WTC11 (cell line): ENCODE results near the gene ARHGAP26. TPM values are rescaled to one million over a fixed set of nuclear protein-coding genes. Genes with fewer than 3 reads are reported as not detected.

Experiments
- ATAC-seq: fragments of 200-7000 bp; cut with Tn5 transposase; 2 replicates; pipeline ENCODE4 v1.10.0; 2021; ENCODE audit warnings: mild to moderate bottlenecking, moderate library complexity
- CTCF ChIA-PET: fragments of 300-600 bp; sonication (Branson Sonifier 250); formaldehyde crosslinking; loops from one replicate; lab custom pipeline; 2021; ENCODE audit warnings: antibody characterized with exemption; lab: Charles Lee
- POLR2A ChIA-PET: fragments of 350-600 bp; sonication (Branson Sonifier 250); formaldehyde crosslinking; loops from one replicate; lab custom pipeline; 2021; ENCODE audit warnings: antibody characterized with exemption; lab: Charles Lee
- DNase-seq: peaks from one replicate; pipeline ENCODE4 v3.0.0; 2021; ENCODE audit warnings: low spot score
- H3K27ac Mint-ChIP-seq: 2 replicates; pipeline ENCODE4 v1.8.0; 2021; ENCODE audit warnings: mixed read lengths
- H3K27me3 Mint-ChIP-seq: 2 replicates; pipeline ENCODE4 v1.8.0; 2021; ENCODE audit warnings: low read depth, mild to moderate bottlenecking, moderate library complexity, mixed read lengths
- H3K36me3 Mint-ChIP-seq: 2 replicates; pipeline ENCODE4 v1.8.0; 2021; ENCODE audit warnings: mixed read lengths
- H3K4me1 Mint-ChIP-seq: 2 replicates; pipeline ENCODE4 v1.8.0; 2022; ENCODE audit warnings: mixed read lengths
- H3K4me3 Mint-ChIP-seq: 2 replicates; pipeline ENCODE4 v1.8.0; 2021; ENCODE audit warnings: mild to moderate bottlenecking, moderate library complexity, mixed read lengths
- H3K9me3 Mint-ChIP-seq: 2 replicates; pipeline ENCODE4 v1.8.0; 2021; ENCODE audit warnings: mixed read lengths
- ATF1 ChIP-seq: sonication (generic); formaldehyde crosslinking; IDR thresholded peaks from 2 replicates; pipeline ENCODE4 v1.8.1; 2023; ENCODE audit warnings: mild to moderate bottlenecking, moderate library complexity, missing genetic modification reagents
- ATF2 ChIP-seq: sonication (generic); formaldehyde crosslinking; IDR thresholded peaks from 2 replicates; pipeline ENCODE4 v1.8.1; 2022; ENCODE audit warnings: low read depth, missing genetic modification reagents, borderline replicate concordance
- CREM ChIP-seq: sonication (generic); formaldehyde crosslinking; IDR thresholded peaks from 2 replicates; pipeline ENCODE4 v1.8.1; 2022; ENCODE audit warnings: mild to moderate bottlenecking, missing genetic modification reagents, moderate library complexity
- GABPB1 ChIP-seq: sonication (generic); formaldehyde crosslinking; IDR thresholded peaks from 2 replicates; pipeline ENCODE4 v1.8.1; 2023; ENCODE audit warnings: mild to moderate bottlenecking, missing genetic modification reagents
- JUN ChIP-seq: sonication (generic); formaldehyde crosslinking; IDR thresholded peaks from 2 replicates; pipeline ENCODE4 v1.8.0; 2023; ENCODE audit warnings: mild to moderate bottlenecking, missing genetic modification reagents
- MLX ChIP-seq: sonication (generic); formaldehyde crosslinking; IDR thresholded peaks from 2 replicates; pipeline ENCODE4 v1.8.1; 2023; ENCODE audit warnings: mild to moderate bottlenecking, missing genetic modification reagents, moderate library complexity
- MXD4 ChIP-seq: fragments of 250-450 bp; sonication (Bioruptor Pico); IDR thresholded peaks from 2 replicates; pipeline ENCODE4 v1.8.0; 2021; ENCODE audit warnings: mild to moderate bottlenecking, moderate library complexity, borderline replicate concordance
- NR1H2 ChIP-seq: sonication (generic); formaldehyde crosslinking; IDR thresholded peaks from 2 replicates; pipeline ENCODE4 v1.9.0; 2021; ENCODE audit warnings: mild to moderate bottlenecking, moderate library complexity, missing genetic modification reagents
- PREB ChIP-seq: sonication (generic); formaldehyde crosslinking; IDR thresholded peaks from 2 replicates; pipeline ENCODE4 v1.8.1; 2022; ENCODE audit warnings: mild to moderate bottlenecking, missing genetic modification reagents, moderate library complexity, borderline replicate concordance
- RORB ChIP-seq: fragments of 250-450 bp; sonication (Bioruptor Pico); IDR thresholded peaks from 2 replicates; pipeline ENCODE4 v1.9.0; 2021; ENCODE audit warnings: mild to moderate bottlenecking
- ZNF232 ChIP-seq: sonication (generic); formaldehyde crosslinking; IDR thresholded peaks from 2 replicates; pipeline ENCODE4 v1.8.0; 2022; ENCODE audit warnings: mild to moderate bottlenecking, missing genetic modification reagents
- ZNF263 ChIP-seq: sonication (generic); formaldehyde crosslinking; IDR thresholded peaks from 2 replicates; pipeline ENCODE4 v1.8.1; 2022; ENCODE audit warnings: low read depth, mild to moderate bottlenecking, moderate library complexity, missing genetic modification reagents
- ZNF317 ChIP-seq: sonication (generic); formaldehyde crosslinking; IDR thresholded peaks from 2 replicates; pipeline ENCODE4 v1.8.1; 2023; ENCODE audit warnings: low read depth, mild to moderate bottlenecking, moderate library complexity, missing genetic modification reagents, borderline replicate concordance
- ZNF396 ChIP-seq: fragments of 250-450 bp; sonication (Bioruptor Pico); IDR thresholded peaks from 2 replicates; pipeline ENCODE4 v1.8.0; 2021; ENCODE audit warnings: mild to moderate bottlenecking, moderate library complexity, borderline replicate concordance
- ZNF425 ChIP-seq: fragments of 250-450 bp; sonication (Bioruptor Pico); conservative IDR thresholded peaks from 2 replicates; pipeline ENCODE4 v1.9.0; 2021; ENCODE audit warnings: mild to moderate bottlenecking
- total RNA-seq: library from RNA; stranded (reverse); gene quantifications from 3 replicates; pipeline ENCODE4 v1.2.3, GENCODE V29; 2021
- TF ChIP-seq, protein P1 (sequence below): sonication (generic); formaldehyde crosslinking; IDR thresholded peaks from 2 replicates; pipeline ENCODE4 v1.8.0; 2022; ENCODE audit warnings: missing genetic modification reagents
- TF ChIP-seq, protein P2 (sequence below): fragments of 250-450 bp; sonication (Bioruptor Pico); IDR thresholded peaks from 2 replicates; pipeline ENCODE4 v1.9.0; 2021; ENCODE audit warnings: mild to moderate bottlenecking
- TF ChIP-seq, protein P3 (sequence below): fragments of 250-450 bp; sonication (Bioruptor Pico); IDR thresholded peaks from 2 replicates; pipeline ENCODE4 v2.1.2; 2022; ENCODE audit warnings: mild to moderate bottlenecking, moderate library complexity
- TF ChIP-seq, protein P4 (sequence below): sonication (generic); formaldehyde crosslinking; IDR thresholded peaks from 2 replicates; pipeline ENCODE4 v1.8.0; 2023; ENCODE audit warnings: missing genetic modification reagents, mild to moderate bottlenecking, borderline replicate concordance

The ARHGAP26 gene
- total RNA-seq, 1 experiment from 2014 or later: 22.3 TPM

DNA sequence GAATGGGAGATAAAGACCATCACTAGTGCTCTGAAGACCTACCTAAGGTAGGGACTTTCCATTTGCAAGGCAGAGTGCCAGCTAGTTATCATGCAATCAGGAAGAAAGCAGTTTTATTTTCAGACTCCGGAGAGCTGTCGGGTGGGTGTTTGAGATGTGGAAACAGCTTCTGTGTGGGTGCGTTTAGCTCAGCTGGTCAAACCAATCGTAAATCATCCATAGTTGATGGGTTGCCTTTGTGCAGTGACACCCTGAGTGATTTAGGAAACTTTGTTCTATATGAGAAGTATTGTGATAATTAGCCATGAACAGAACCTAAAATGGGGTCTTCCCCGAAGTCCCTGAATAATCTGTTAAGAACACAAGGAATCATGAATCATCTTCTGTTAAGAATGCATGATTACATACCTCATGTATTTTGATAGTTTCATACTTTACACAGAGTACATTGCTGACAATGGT lies 284.3 kb downstream of the ARHGAP26 start:
- H3K36me3 Mint-ChIP-seq: peaks cover 24% of the 10 kb centered on the region
- H3K27me3 Mint-ChIP-seq: no peaks in the 10 kb centered on the region
- H3K4me3 Mint-ChIP-seq: no peak overlapping the region
- no peak for ATAC-seq
- DNase-seq: no peak
- CTCF ChIA-PET: no interaction called here
- TF ChIP-seq ATF2 (no peak), JUN (CRISPR knock-in tag) (no peak), MLX (CRISPR knock-in tag) (no peak), RORB (CRISPR knock-in tag) (no peak), ZNF317 (CRISPR knock-in tag) (no peak), MXD4 (no peak), ZNF425 (CRISPR knock-in tag) (no peak), PREB (CRISPR knock-in tag) (no peak), CREM (CRISPR knock-in tag) (no peak), ZNF263 (CRISPR knock-in tag) (no peak), ZNF396 (CRISPR knock-in tag) (no peak), ATF1 (CRISPR knock-in tag) (no peak), NR1H2 (CRISPR knock-in tag) (no peak), GABPB1 (CRISPR knock-in tag) (no peak), ZNF232 (CRISPR knock-in tag) (no peak)
- TF ChIP-seq, protein P1, sequence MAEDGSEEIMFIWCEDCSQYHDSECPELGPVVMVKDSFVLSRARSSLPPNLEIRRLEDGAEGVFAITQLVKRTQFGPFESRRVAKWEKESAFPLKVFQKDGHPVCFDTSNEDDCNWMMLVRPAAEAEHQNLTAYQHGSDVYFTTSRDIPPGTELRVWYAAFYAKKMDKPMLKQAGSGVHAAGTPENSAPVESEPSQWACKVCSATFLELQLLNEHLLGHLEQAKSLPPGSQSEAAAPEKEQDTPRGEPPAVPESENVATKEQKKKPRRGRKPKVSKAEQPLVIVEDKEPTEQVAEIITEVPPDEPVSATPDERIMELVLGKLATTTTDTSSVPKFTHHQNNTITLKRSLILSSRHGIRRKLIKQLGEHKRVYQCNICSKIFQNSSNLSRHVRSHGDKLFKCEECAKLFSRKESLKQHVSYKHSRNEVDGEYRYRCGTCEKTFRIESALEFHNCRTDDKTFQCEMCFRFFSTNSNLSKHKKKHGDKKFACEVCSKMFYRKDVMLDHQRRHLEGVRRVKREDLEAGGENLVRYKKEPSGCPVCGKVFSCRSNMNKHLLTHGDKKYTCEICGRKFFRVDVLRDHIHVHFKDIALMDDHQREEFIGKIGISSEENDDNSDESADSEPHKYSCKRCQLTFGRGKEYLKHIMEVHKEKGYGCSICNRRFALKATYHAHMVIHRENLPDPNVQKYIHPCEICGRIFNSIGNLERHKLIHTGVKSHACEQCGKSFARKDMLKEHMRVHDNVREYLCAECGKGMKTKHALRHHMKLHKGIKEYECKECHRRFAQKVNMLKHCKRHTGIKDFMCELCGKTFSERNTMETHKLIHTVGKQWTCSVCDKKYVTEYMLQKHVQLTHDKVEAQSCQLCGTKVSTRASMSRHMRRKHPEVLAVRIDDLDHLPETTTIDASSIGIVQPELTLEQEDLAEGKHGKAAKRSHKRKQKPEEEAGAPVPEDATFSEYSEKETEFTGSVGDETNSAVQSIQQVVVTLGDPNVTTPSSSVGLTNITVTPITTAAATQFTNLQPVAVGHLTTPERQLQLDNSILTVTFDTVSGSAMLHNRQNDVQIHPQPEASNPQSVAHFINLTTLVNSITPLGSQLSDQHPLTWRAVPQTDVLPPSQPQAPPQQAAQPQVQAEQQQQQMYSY (CRISPR knock-in tag): no peak
- TF ChIP-seq, protein P2, sequence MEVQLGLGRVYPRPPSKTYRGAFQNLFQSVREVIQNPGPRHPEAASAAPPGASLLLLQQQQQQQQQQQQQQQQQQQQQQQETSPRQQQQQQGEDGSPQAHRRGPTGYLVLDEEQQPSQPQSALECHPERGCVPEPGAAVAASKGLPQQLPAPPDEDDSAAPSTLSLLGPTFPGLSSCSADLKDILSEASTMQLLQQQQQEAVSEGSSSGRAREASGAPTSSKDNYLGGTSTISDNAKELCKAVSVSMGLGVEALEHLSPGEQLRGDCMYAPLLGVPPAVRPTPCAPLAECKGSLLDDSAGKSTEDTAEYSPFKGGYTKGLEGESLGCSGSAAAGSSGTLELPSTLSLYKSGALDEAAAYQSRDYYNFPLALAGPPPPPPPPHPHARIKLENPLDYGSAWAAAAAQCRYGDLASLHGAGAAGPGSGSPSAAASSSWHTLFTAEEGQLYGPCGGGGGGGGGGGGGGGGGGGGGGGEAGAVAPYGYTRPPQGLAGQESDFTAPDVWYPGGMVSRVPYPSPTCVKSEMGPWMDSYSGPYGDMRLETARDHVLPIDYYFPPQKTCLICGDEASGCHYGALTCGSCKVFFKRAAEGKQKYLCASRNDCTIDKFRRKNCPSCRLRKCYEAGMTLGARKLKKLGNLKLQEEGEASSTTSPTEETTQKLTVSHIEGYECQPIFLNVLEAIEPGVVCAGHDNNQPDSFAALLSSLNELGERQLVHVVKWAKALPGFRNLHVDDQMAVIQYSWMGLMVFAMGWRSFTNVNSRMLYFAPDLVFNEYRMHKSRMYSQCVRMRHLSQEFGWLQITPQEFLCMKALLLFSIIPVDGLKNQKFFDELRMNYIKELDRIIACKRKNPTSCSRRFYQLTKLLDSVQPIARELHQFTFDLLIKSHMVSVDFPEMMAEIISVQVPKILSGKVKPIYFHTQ: no peak
- TF ChIP-seq, protein P3, sequence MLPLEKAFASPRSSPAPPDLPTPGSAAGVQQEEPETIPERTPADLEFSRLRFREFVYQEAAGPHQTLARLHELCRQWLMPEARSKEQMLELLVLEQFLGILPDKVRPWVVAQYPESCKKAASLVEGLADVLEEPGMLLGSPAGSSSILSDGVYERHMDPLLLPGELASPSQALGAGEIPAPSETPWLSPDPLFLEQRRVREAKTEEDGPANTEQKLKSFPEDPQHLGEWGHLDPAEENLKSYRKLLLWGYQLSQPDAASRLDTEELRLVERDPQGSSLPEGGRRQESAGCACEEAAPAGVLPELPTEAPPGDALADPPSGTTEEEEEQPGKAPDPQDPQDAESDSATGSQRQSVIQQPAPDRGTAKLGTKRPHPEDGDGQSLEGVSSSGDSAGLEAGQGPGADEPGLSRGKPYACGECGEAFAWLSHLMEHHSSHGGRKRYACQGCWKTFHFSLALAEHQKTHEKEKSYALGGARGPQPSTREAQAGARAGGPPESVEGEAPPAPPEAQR (CRISPR knock-in tag): no peak
- TF ChIP-seq, protein P4, sequence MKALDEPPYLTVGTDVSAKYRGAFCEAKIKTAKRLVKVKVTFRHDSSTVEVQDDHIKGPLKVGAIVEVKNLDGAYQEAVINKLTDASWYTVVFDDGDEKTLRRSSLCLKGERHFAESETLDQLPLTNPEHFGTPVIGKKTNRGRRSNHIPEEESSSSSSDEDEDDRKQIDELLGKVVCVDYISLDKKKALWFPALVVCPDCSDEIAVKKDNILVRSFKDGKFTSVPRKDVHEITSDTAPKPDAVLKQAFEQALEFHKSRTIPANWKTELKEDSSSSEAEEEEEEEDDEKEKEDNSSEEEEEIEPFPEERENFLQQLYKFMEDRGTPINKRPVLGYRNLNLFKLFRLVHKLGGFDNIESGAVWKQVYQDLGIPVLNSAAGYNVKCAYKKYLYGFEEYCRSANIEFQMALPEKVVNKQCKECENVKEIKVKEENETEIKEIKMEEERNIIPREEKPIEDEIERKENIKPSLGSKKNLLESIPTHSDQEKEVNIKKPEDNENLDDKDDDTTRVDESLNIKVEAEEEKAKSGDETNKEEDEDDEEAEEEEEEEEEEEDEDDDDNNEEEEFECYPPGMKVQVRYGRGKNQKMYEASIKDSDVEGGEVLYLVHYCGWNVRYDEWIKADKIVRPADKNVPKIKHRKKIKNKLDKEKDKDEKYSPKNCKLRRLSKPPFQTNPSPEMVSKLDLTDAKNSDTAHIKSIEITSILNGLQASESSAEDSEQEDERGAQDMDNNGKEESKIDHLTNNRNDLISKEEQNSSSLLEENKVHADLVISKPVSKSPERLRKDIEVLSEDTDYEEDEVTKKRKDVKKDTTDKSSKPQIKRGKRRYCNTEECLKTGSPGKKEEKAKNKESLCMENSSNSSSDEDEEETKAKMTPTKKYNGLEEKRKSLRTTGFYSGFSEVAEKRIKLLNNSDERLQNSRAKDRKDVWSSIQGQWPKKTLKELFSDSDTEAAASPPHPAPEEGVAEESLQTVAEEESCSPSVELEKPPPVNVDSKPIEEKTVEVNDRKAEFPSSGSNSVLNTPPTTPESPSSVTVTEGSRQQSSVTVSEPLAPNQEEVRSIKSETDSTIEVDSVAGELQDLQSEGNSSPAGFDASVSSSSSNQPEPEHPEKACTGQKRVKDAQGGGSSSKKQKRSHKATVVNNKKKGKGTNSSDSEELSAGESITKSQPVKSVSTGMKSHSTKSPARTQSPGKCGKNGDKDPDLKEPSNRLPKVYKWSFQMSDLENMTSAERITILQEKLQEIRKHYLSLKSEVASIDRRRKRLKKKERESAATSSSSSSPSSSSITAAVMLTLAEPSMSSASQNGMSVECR (CRISPR knock-in tag): no peak
- POLR2A ChIA-PET: no interaction called here
- H3K27ac Mint-ChIP-seq: no peak overlapping the region
- H3K4me1 Mint-ChIP-seq: peaks cover 43% of the 10 kb centered on the region
- H3K9me3 Mint-ChIP-seq: no peaks in the 10 kb centered on the region
